Transverse colon (tissue), 4 donors: ENCODE results near the gene EIF3D. TPM values are rescaled to one million over a fixed set of nuclear protein-coding genes. Genes with fewer than 3 reads are reported as not detected.

Experiments used
- DNase-seq: peaks from one replicate; pipeline ENCODE4 v3.0.0-alpha.2; 2019
- H3K27ac ChIP-seq, 4 donors: fragments of 200-600 bp; sonication (generic); 2 replicates each; pipeline ENCODE4 v1.5.1; 2016 to 2018; ENCODE audit warnings: inconsistent platforms in 4 of 4
- H3K27me3 ChIP-seq: fragments of 200-600 bp; sonication (generic); 2 replicates; pipeline ENCODE4 v1.5.1; 2017; ENCODE audit warnings: inconsistent platforms
- H3K36me3 ChIP-seq, 4 donors: fragments of 200-600 bp; sonication (generic); 2 replicates each; pipeline ENCODE4 v1.5.1; 2017 to 2019; ENCODE audit warnings: inconsistent platforms in 4 of 4
- H3K4me1 ChIP-seq, 4 donors: fragments of 200-600 bp; sonication (generic); 2 replicates each; pipeline ENCODE4 v1.5.1; 2017 to 2020; ENCODE audit warnings: inconsistent platforms in 4 of 4
- H3K4me3 ChIP-seq, 4 donors: fragments of 200-600 bp; sonication (generic); 1 replicate in 1 of 4; 2 replicates in 3 of 4; pipeline versions ENCODE4 v1.5.1 to v1.6.1; 2017 to 2019; ENCODE audit warnings: inconsistent platforms in 4 of 4
- H3K9me3 ChIP-seq, 2 donors: fragments of 200-600 bp; sonication (generic); 2 replicates each; pipeline ENCODE4 v1.5.1; 2017 to 2019; ENCODE audit warnings: inconsistent platforms in 2 of 2
- CTCF ChIP-seq, 5 experiments: fragments of 200-600 bp in 3 of 5; fragments of 450-650 bp in 2 of 5; sonication (generic) in 3 of 5; IDR thresholded peaks; 1 replicate in 2 of 5; 2 replicates in 3 of 5; pipeline ENCODE4 v1.5.1; 2016 to 2017; ENCODE audit warnings: antibody characterized with exemption in 5 of 5, inconsistent platforms in 3 of 5, mild to moderate bottlenecking in 2 of 5, moderate library complexity in 1 of 5
- EP300 ChIP-seq: sonication (generic); formaldehyde crosslinking; IDR thresholded peaks from one replicate; pipeline ENCODE4 v1.6.1; 2017; ENCODE audit warnings: antibody characterized with exemption, low read depth
- POLR2A ChIP-seq: fragments of 450-650 bp; IDR thresholded peaks from one replicate; pipeline ENCODE4 v1.6.1; 2016; ENCODE audit warnings: antibody characterized with exemption, mild to moderate bottlenecking, moderate library complexity
- POLR2AphosphoS5 ChIP-seq, 3 donors: sonication (generic); formaldehyde crosslinking; IDR thresholded peaks; one replicate each; pipeline ENCODE4 v1.6.1; 2016; ENCODE audit warnings: antibody characterized with exemption in 3 of 3
- WGBS, 2 donors: methylation state at CpG; one replicate each; pipeline ENCODE4 v1.1.5; 2018; ENCODE audit warnings: low coverage in 1 of 2; 5-methylcytosine and 5-hydroxymethylcytosine counted together
- in situ Hi-C, 4 donors: fragments of 200-750 bp; cut with MboI; loops; one replicate each; pipeline versions ENCODE4 v1.15.0 to v1.15.1; 2017; ENCODE audit warnings: low sequenced_read_pairs in 3 of 4, low pct_ligation_motif_present in 1 of 4, low pct_unique_long_range_greater_than_20kb in 1 of 4
- intact Hi-C: fragments of 100-400 bp; cut with DNase I; formaldehyde crosslinking; loops from one replicate; pipeline ENCODE4 v1.15.1; 2023; ENCODE audit warnings: low total_unique reads
- total RNA-seq, 4 donors: library from RNA; depleted of rRNA; stranded (reverse); fragments of >200 nt; gene quantifications; one replicate each; pipeline ENCODE4 v1.1.0, GENCODE V29; 2016

Gene EIF3D, protein sequence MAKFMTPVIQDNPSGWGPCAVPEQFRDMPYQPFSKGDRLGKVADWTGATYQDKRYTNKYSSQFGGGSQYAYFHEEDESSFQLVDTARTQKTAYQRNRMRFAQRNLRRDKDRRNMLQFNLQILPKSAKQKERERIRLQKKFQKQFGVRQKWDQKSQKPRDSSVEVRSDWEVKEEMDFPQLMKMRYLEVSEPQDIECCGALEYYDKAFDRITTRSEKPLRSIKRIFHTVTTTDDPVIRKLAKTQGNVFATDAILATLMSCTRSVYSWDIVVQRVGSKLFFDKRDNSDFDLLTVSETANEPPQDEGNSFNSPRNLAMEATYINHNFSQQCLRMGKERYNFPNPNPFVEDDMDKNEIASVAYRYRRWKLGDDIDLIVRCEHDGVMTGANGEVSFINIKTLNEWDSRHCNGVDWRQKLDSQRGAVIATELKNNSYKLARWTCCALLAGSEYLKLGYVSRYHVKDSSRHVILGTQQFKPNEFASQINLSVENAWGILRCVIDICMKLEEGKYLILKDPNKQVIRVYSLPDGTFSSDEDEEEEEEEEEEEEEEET
- 100 to 1,000 TPM in 3 of 4 donors, 10 to 100 TPM in 1; 69.6 to 217 (median 146) TPM for total RNA-seq

DNA sequence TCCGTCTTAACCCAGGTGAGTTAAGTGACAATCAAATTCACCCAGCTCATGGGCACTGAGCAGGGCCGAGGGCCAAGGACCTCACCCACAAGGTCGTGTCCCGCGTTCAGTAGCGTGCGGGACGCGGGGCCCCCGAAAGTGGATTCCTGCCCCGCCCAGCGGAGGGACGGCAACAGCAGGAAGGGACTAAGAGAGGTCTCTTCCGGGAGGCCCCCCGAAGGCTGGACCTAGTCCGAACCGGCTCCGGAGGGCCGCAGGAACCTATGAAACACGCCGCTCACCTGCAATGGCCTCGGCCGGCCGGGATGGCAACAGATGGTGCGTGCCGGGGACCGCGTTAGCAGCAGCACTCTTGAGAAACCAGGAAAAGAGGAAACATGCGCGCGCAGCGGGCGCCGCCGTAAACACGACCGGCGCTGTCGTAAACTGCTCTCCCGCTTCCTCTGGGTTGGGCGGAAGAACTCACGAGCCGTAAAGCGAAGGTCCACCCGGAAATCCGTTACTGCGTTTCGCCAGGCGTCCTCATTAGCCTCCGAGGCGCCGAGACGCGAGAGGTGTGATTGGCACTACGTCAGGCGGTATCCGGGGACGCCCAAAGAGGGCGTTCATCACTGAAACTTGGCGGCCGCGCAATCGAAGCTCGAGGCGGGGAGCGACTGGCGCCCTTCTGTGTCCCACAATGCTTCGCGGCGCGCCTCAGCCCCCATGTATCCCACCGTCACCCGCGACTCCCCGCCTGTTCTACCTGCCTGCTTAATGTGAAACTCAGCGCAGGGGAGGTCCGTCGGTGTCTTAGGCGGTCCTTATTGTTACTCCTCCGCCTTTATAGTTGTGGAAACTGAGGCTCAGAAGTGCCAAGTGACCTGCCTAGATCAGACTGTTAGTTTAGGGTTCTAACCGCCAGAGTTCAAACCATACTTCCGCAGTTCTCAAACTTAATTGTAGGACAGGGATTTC is at the start of gene EIF3D:
Gene EIF3D, minus strand, starts transcription at position 372 of the 957 bp plus-strand sequence. CDS start 3,045 bp downstream, outside the sequence.
- Histone ChIP-seq H3K4me1 (peaks cover 4 to 21% (median 14%) of the 10 kb centered on the region in 4 donors), H3K36me3 (peaks cover 0 to 24% (median 12%) of the 10 kb centered on the region in 4 donors), H3K27ac (peak within 1 kb of the TSS; percentile 87 to 96 (median 95)), H3K27me3 (no peaks in the 10 kb centered on the region), H3K4me3 (peak within 1 kb of the TSS; percentile 59 to 90 (median 74)), H3K9me3 (no peaks in the 10 kb centered on the region)
- peak; percentile 99 for DNase-seq
- 0 to 1% methylated on average over 5 to 80 of the region's 82 CpGs for WGBS, 2 donors
- in situ Hi-C loops (loop anchor here in 2 of 4 donors (25.0 kb wide), 2 partner anchors 233 to 333 kb away; partner anchors contain the start of gene NCF4 (in 2 of the 2)), intact Hi-C loops (no loop called here)
- peak; percentile 83 to 92 (median 88) for TF ChIP-seq POLR2AphosphoS5 (IDR thresholded peaks at IDR 0.05)
- TF ChIP-seq CTCF (IDR thresholded peaks at IDR 0.05), result peak in 2 of 5 experiments; percentile 0 to 34
- TF ChIP-seq EP300, result peak; percentile 3
- peak; percentile 77 for TF ChIP-seq POLR2A

DNA sequence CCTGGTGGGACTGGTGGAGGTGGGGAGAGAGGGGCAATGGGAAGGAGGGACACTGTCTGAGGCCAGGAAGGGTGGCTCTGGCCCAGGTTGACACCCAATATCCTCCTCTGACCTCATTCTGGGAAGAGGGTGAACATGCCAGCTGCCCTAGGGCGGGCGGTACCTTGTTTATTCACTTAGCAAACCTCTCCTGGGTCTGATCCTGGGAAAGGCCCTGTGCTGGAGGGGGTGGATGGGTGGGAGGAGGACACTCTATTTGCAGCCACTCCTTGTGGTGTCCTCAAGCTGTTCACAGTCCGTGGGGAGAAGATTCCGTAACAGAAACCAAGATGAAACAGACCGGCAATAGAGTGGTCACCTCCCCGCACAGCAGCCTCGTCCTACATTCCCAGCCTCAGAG is 49.7 kb upstream of the EIF3D start:
- TF ChIP-seq POLR2A, result no peak
- no peak for TF ChIP-seq POLR2AphosphoS5 (IDR thresholded peaks at IDR 0.05)
- TF ChIP-seq CTCF (IDR thresholded peaks at IDR 0.05), result no peak
- TF ChIP-seq EP300, result no peak
- H3K27me3 ChIP-seq, result peaks cover 8% of the 10 kb centered on the region
- H3K9me3 ChIP-seq, result no peaks in the 10 kb centered on the region
- DNase-seq, result no peak
- H3K36me3 ChIP-seq, result no peaks in the 10 kb centered on the region
- no peak overlapping the region for H3K4me3 ChIP-seq
- H3K27ac ChIP-seq, result no peak overlapping the region
- 70% methylated on average over 7 of the region's 7 CpGs; no CpG with 5 or more reads in 1 of the 2 donors for WGBS, 2 donors
- H3K4me1 ChIP-seq, result no peaks in the 10 kb centered on the region
- in situ Hi-C loops (no loop called here), intact Hi-C loops (no loop called here)

GRCh38 chr22:36577019-36577418 is 48.1 kb upstream of the EIF3D start:
- WGBS, 2 donors, result 86% methylated on average over 13 of the region's 13 CpGs; no CpG with 5 or more reads in 1 of the 2 donors
- in situ Hi-C loops (no loop called here), intact Hi-C loops (no loop called here)
- Histone ChIP-seq H3K27me3 (peaks cover 3% of the 10 kb centered on the region), H3K9me3 (no peaks in the 10 kb centered on the region), H3K4me1 (no peaks in the 10 kb centered on the region), H3K36me3 (no peaks in the 10 kb centered on the region), H3K27ac (no peak overlapping the region), H3K4me3 (no peak overlapping the region)
- TF ChIP-seq POLR2AphosphoS5 (IDR thresholded peaks at IDR 0.05), result no peak
- TF ChIP-seq POLR2A, result no peak
- TF ChIP-seq CTCF (IDR thresholded peaks at IDR 0.05), result no peak
- no peak for TF ChIP-seq EP300
- no peak for DNase-seq
